HepG2 (cell line): ENCODE data around the gene SULT4A1. TPM values are rescaled to one million over a fixed set of nuclear protein-coding genes. Genes with fewer than 3 reads are reported as not detected.

Experiments
- ATAC-seq: fragments of 200-7000 bp; cut with Tn5 transposase; 3 replicates; pipeline ENCODE4 v1.9.1; 2020; ENCODE audit warnings: mild to moderate bottlenecking, moderate library complexity
- BruUV-seq: library from RNA; stranded (reverse); fragments of 400-500 nt; replicated peaks from 2 replicates; lab custom pipeline; 2021; lab: Mats Ljungman, UMichigan
- CTCF ChIA-PET: fragments of 300-600 bp; formaldehyde crosslinking; extraction: SDS; loops from one replicate; lab custom pipeline; 2021; ENCODE audit warnings: low total read pairs, inconsistent platforms, low intra/inter-chr PET ratio; lab: Yijun Ruan, JAX
- POLR2A ChIA-PET: fragments of 350-600 bp; sonication (Branson Sonifier 250); formaldehyde crosslinking; loops from one replicate; lab custom pipeline; 2020; ENCODE audit warnings: antibody characterized with exemption, inconsistent platforms; lab: Yijun Ruan, JAX
- DNase-seq: peaks from one replicate; pipeline ENCODE4 v3.0.0-alpha.2; 2015; ENCODE audit warnings: low spot score
- FAIRE-seq: peaks from 3 replicates; lab custom pipeline; 2011; peaks lifted over from hg19 to GRCh38; lab: Jason Lieb, UNC
- H2AFZ ChIP-seq: one replicate; pipeline ENCODE4 v1.6.1; 2011; ENCODE audit warnings: low read length, inconsistent platforms
- H3K27ac ChIP-seq: fragments of 300-600 bp; 3 replicates; pipeline ENCODE4 v1.8.0; 2011; ENCODE audit warnings: mixed run types, mild to moderate bottlenecking, mixed read lengths, low read length, inconsistent platforms; ENCODE audit not compliant: insufficient read depth; ENCODE audit errors: extremely low read length
- H3K27me3 ChIP-seq, 2 experiments: fragments of 200-600 bp in 1 of 2; 2 replicates in 1 of 2; 3 replicates in 1 of 2; pipeline versions ENCODE4 v1.6.0 to v1.8.0; 2011; ENCODE audit warnings: low read length in 2 of 2, mild to moderate bottlenecking in 2 of 2, moderate library complexity in 2 of 2, inconsistent platforms in 1 of 2; ENCODE audit not compliant: insufficient read depth in 2 of 2, control insufficient read depth in 1 of 2
- H3K36me3 ChIP-seq, 2 experiments: fragments of 200-600 bp in 1 of 2; replicated peaks in 1 of 2; 2 replicates in 1 of 2; 3 replicates in 1 of 2; pipeline versions ENCODE4 v1.5.1 to v1.8.0; 2011; ENCODE audit warnings: low read length in 2 of 2, inconsistent platforms in 1 of 2; ENCODE audit not compliant: insufficient read depth in 2 of 2, control insufficient read depth in 1 of 2
- H3K4me1 ChIP-seq: 2 replicates; pipeline ENCODE4 v1.5.1; 2012; ENCODE audit warnings: low read length, inconsistent platforms; ENCODE audit not compliant: insufficient read depth
- H3K4me2 ChIP-seq: 2 replicates; pipeline ENCODE4 v1.6.0; 2011; ENCODE audit warnings: low read depth, low read length, inconsistent platforms
- H3K4me3 ChIP-seq, 3 experiments: fragments of 200-600 bp in 1 of 3; sonication (generic), shearing (Covaris generic) in 1 of 3; replicated peaks in 1 of 3; 2 replicates each; pipeline ENCODE4 v1.5.1; 2011 to 2016; ENCODE audit warnings: low read length in 3 of 3, inconsistent platforms in 2 of 3, low read depth in 2 of 3, mild to moderate bottlenecking in 2 of 3, control low read depth in 1 of 3, mixed read lengths in 1 of 3; ENCODE audit not compliant: insufficient read depth in 1 of 3
- H3K79me2 ChIP-seq: one replicate; pipeline ENCODE4 v1.6.1; 2011; ENCODE audit warnings: low read length, inconsistent platforms; ENCODE audit not compliant: insufficient read depth
- H3K9ac ChIP-seq: 2 replicates; pipeline ENCODE4 v1.6.0; 2011; ENCODE audit warnings: mild to moderate bottlenecking, low read depth, low read length, inconsistent platforms; ENCODE audit not compliant: insufficient read depth
- H3K9me3 ChIP-seq: 2 replicates; pipeline ENCODE4 v1.5.1; 2012; ENCODE audit warnings: mild to moderate bottlenecking, low read length
- H4K20me1 ChIP-seq: 2 replicates; pipeline ENCODE4 v1.6.0; 2011; ENCODE audit warnings: inconsistent platforms, mild to moderate bottlenecking, low read length, moderate library complexity; ENCODE audit not compliant: insufficient read depth
- AGO2 ChIP-seq: fragments of 200-400 bp; formaldehyde crosslinking; optimal IDR thresholded peaks from 2 replicates; pipeline ENCODE3; 2017; ENCODE audit warnings: mild to moderate bottlenecking, low read depth, low read length, moderate library complexity
- FOSL2 ChIP-seq: sonication (generic); formaldehyde crosslinking; IDR thresholded peaks from 2 replicates; pipeline ENCODE4 v1.4.0; 2020; ENCODE audit warnings: missing genetic modification reagents
- KLF12 ChIP-seq: sonication (generic); formaldehyde crosslinking; IDR thresholded peaks from 2 replicates; pipeline ENCODE4 v1.4.0; 2020; ENCODE audit warnings: missing genetic modification reagents, borderline replicate concordance
- RAD21 ChIP-seq: fragments of 450-650 bp; formaldehyde crosslinking; IDR thresholded peaks from 2 replicates; pipeline ENCODE4 v1.5.0; 2020; ENCODE audit warnings: mild to moderate bottlenecking
- SAP130 ChIP-seq: IDR thresholded peaks from 2 replicates; pipeline ENCODE4 v1.6.1; 2016; ENCODE audit warnings: low read depth
- SMC3 ChIP-seq: IDR thresholded peaks from 2 replicates; pipeline ENCODE4 v1.6.1; 2011; ENCODE audit warnings: low read length, improper control_type of control experiment
- STAG1 ChIP-seq: sonication (generic); formaldehyde crosslinking; IDR thresholded peaks from 2 replicates; pipeline ENCODE4 v1.4.0; 2020; ENCODE audit warnings: missing genetic modification reagents
- XRCC5 ChIP-seq: fragments of 200-400 bp; formaldehyde crosslinking; optimal IDR thresholded peaks from 2 replicates; pipeline ENCODE3; 2017; ENCODE audit warnings: mild to moderate bottlenecking, low read length
- ZFP36 ChIP-seq: fragments of 150-350 bp; IDR thresholded peaks from 2 replicates; pipeline ENCODE4 v1.6.1; 2018; ENCODE audit warnings: borderline replicate concordance, low read length, low read depth; ENCODE audit not compliant: partially characterized antibody
- ZNF382 ChIP-seq: sonication (generic); formaldehyde crosslinking; IDR thresholded peaks from 2 replicates; pipeline ENCODE4 v1.5.0; 2020; ENCODE audit warnings: missing genetic modification reagents, mild to moderate bottlenecking, borderline replicate concordance
- ZNF7 ChIP-seq: IDR thresholded peaks from 2 replicates; pipeline ENCODE4 v1.6.1; 2016; ENCODE audit warnings: missing biosample characterization, missing genetic modification reagents
- ZNF768 ChIP-seq: sonication (generic); formaldehyde crosslinking; IDR thresholded peaks from 2 replicates; pipeline ENCODE4 v1.4.0; 2020; ENCODE audit warnings: missing genetic modification reagents
- WGBS: methylation state at CpG from one replicate; pipeline ENCODE4 v1.1.6; 2017; ENCODE audit warnings: low lambda C conversion rate; 5-methylcytosine and 5-hydroxymethylcytosine counted together
- in situ Hi-C: cut with HindIII; loops from 2 replicates; pipeline ENCODE4 v1.10.0; 2017; ENCODE audit warnings: low pct_unique_long_range_greater_than_20kb; ENCODE audit not compliant: extremely low pct_ligation_motif_present
- intact Hi-C: fragments of 100-400 bp; cut with micrococcal nuclease; formaldehyde crosslinking; loops from one replicate; pipeline ENCODE4 v1.10.0; 2022; ENCODE audit not compliant: unreplicated experiment
- polyA plus RNA-seq, 8 experiments: library from polyadenylated mRNA; depleted of rRNA in 3 of 8; stranded (reverse) in 7 of 8; unstranded in 1 of 8; fragments of >200 nt; fragmentation: Illumina TruSeq in 4 of 8; extraction: Trizol in 4 of 8; gene quantifications; 2 replicates each; pipeline versions ENCODE4 v1.2.1 to v1.2.3, GENCODE V29; 2011 to 2016; ENCODE audit warnings: low read depth in 4 of 8, missing spikeins in 1 of 8, mixed read lengths in 1 of 8; ENCODE audit not compliant: insufficient read depth in 1 of 8
- total RNA-seq, 5 experiments: library from RNA; depleted of rRNA; stranded (reverse); fragments of >200 nt; fragmentation: Illumina TruSeq; extraction: Trizol; gene quantifications; 2 replicates each; pipeline ENCODE4 v1.2.3, GENCODE V29; 2016; ENCODE audit warnings: low read depth in 1 of 5
- TF ChIP-seq, protein P1 (sequence below): IDR thresholded peaks from 2 replicates; pipeline ENCODE4 v1.6.1; 2016
- TF ChIP-seq, protein P2 (sequence below): sonication (generic); formaldehyde crosslinking; IDR thresholded peaks from 2 replicates; pipeline ENCODE4 v1.5.0; 2020; ENCODE audit warnings: mild to moderate bottlenecking, missing genetic modification reagents, moderate library complexity

The SULT4A1 gene
- total and polyA plus RNA-seq, 2 of the 13 experiments (the other 11 are each of a cell fraction or from before 2014, with no cell fraction given), result not detected

DNA sequence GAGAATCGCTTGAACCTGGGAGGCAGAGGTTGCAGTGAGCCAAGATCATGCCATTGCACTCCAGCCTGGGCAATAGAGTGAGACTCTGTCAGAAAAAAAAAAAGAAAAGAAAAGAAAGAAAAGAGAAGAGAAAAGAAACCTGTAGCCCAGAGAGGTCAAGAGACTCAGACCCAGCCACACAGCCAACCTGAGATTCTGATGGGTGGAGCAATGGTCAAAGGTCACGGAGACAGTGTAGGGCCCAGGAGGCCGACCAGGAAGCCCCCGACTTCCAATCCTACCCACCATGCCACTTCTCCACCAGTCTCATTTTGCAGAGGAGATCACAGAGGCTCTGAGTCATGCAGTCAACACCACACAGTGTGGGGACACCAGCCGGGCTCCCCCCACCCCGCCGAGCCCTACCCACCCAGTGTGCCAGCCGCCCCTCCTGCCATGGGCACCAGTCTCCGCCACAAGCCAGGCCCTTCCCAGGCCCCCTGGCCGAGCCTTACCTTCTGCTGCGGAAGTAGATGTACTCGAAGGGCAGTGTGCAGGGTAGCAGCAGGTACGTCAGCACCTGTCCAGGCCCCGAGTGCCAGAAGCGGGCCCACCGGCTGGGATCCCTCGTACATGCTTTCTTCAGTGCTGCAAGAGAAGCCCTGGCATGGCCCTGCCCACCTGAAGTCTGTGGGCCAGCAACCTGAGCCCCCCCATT lies 21.6 kb upstream of the SULT4A1 start:
- H3K4me3 ChIP-seq, result no peak overlapping the region
- H3K9ac ChIP-seq, result no peak overlapping the region
- no peaks in the 10 kb centered on the region for H3K9me3 ChIP-seq
- ChIA-PET CTCF (interaction anchor here (2.0 kb wide), 1 partner anchor 62 kb away, joined by 7 read pairs; no protein-coding TSS in a partner anchor), POLR2A (no interaction called here)
- FAIRE-seq (no peak), ATAC-seq (no peak), DNase-seq (no peak)
- H4K20me1 ChIP-seq, result no peaks in the 10 kb centered on the region
- intact Hi-C loops, result loop anchor here (1.0 kb wide), 2 partner anchors 39 to 62 kb away; partner anchors contain the start of gene PNPLA3
- no TSS peak for BruUV-seq
- TF ChIP-seq AGO2 (no peak), ZNF768 (CRISPR knock-in tag) (peak; percentile 57)
- WGBS, result 28% methylated on average over 4 of the region's 17 CpGs
- H3K79me2 ChIP-seq, result no peaks in the 10 kb centered on the region
- H3K4me1 ChIP-seq, result no peaks in the 10 kb centered on the region
- H3K27ac ChIP-seq, result no peak overlapping the region
- no peaks in the 10 kb centered on the region for H3K36me3 ChIP-seq
- H3K4me2 ChIP-seq, result no peak overlapping the region
- in situ Hi-C loops, result loop anchor here (25.0 kb wide), 1 partner anchor 753 kb away; no protein-coding TSS in a partner anchor
- H2AFZ ChIP-seq, result no peak overlapping the region
- peaks cover 0 to 3% of the 10 kb centered on the region in 2 experiments; a peak in 2 of 5 replicates for H3K27me3 ChIP-seq

DNA sequence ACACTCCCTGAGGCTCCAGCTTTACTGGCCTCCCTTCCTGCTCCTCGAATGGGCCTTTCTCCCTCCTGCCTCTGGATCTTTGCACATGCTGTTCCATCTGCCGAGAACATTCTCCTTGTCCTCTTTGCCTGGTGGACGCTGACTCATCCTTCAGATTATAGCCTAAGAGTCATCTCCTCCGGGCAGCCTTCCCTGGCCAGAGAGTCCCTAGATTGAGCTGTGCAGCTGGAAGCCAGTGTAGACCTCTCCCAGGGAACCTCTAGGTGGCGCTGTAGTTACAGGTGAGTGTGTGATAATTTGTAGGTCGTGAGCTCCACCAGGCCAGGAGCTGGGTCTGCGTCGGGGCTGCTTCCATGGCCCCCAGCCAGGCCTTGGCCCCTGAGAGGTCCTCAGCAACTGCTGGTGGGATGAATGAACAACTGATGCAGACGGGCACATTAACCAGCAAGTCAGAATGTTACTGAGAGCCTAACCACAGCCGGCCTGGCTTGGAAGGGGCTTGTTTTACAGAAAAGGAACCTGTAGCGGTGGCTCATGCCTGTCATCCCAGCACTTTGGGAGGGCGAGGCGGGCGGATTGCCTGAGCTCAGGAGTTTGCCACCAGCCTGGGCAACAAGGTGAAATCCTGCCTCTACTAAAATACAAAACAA lies 20.8 kb upstream of the SULT4A1 start:
- WGBS, result 0% methylated on average over 5 of the region's 14 CpGs
- Histone ChIP-seq H3K27ac (no peak overlapping the region), H3K9me3 (no peaks in the 10 kb centered on the region), H3K9ac (no peak overlapping the region), H2AFZ (no peak overlapping the region), H3K36me3 (no peaks in the 10 kb centered on the region), H3K4me3 (no peak overlapping the region), H3K4me2 (no peak overlapping the region), H4K20me1 (no peaks in the 10 kb centered on the region), H3K27me3 (peaks cover 0 to 3% of the 10 kb centered on the region in 2 experiments; a peak in 2 of 5 replicates), H3K4me1 (no peaks in the 10 kb centered on the region), H3K79me2 (no peaks in the 10 kb centered on the region)
- DNase-seq (peak; percentile 77), FAIRE-seq (peak; percentile 51), ATAC-seq (peak; percentile 89)
- POLR2A ChIA-PET, result no interaction called here
- TF ChIP-seq STAG1 (CRISPR knock-in tag), result peak; percentile 75
- no peak for TF ChIP-seq KLF12
- no peak for TF ChIP-seq ZNF382 (CRISPR knock-in tag)
- peak; percentile 52; the same call in 1 of the 2 replicates for TF ChIP-seq SMC3
- no peak for TF ChIP-seq ZNF7
- no peak for TF ChIP-seq SAP130 (CRISPR knock-in tag)
- TF ChIP-seq, protein P1, sequence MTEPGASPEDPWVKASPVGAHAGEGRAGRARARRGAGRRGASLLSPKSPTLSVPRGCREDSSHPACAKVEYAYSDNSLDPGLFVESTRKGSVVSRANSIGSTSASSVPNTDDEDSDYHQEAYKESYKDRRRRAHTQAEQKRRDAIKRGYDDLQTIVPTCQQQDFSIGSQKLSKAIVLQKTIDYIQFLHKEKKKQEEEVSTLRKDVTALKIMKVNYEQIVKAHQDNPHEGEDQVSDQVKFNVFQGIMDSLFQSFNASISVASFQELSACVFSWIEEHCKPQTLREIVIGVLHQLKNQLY, result no peak
- TF ChIP-seq FOSL2 (CRISPR knock-in tag), result peak; percentile 48
- TF ChIP-seq, protein P2, sequence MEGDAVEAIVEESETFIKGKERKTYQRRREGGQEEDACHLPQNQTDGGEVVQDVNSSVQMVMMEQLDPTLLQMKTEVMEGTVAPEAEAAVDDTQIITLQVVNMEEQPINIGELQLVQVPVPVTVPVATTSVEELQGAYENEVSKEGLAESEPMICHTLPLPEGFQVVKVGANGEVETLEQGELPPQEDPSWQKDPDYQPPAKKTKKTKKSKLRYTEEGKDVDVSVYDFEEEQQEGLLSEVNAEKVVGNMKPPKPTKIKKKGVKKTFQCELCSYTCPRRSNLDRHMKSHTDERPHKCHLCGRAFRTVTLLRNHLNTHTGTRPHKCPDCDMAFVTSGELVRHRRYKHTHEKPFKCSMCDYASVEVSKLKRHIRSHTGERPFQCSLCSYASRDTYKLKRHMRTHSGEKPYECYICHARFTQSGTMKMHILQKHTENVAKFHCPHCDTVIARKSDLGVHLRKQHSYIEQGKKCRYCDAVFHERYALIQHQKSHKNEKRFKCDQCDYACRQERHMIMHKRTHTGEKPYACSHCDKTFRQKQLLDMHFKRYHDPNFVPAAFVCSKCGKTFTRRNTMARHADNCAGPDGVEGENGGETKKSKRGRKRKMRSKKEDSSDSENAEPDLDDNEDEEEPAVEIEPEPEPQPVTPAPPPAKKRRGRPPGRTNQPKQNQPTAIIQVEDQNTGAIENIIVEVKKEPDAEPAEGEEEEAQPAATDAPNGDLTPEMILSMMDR (CRISPR knock-in tag), result peak; percentile 89
- TF ChIP-seq ZFP36, result no peak
- peak; percentile 82 for TF ChIP-seq XRCC5
- TF ChIP-seq RAD21 (CRISPR knock-in tag), result 0 out of 2 replicates have a peak, but pooled peaks have one; percentile 25
- in situ Hi-C loops (loop anchor here (25.0 kb wide), 1 partner anchor 754 kb away; no protein-coding TSS in a partner anchor), intact Hi-C loops (loop anchor here (1.0 kb wide), 2 partner anchors 40 to 63 kb away; partner anchors contain the start of gene PNPLA3)
- CTCF ChIA-PET, result interaction anchor here (2.0 kb wide), 1 partner anchor 63 kb away, joined by 7 read pairs; no protein-coding TSS in a partner anchor
- no TSS peak for BruUV-seq
